Retinal pigment epithelial cell (primary cell): Measurements from ENCODE around the gene CYTH1.

Experiments used
- DNase-seq: peaks from one replicate; pipeline ENCODE4 v3.0.0-alpha.2; 2010; ENCODE audit warnings: low read depth
- H3K4me3 ChIP-seq: 2 replicates; pipeline ENCODE4 v1.5.1; 2011; ENCODE audit warnings: mild to moderate bottlenecking, low read length, control low read depth, moderate library complexity
- CTCF ChIP-seq: conservative IDR thresholded peaks from 2 replicates; pipeline ENCODE4 v1.5.1; 2011; ENCODE audit warnings: low read depth, low read length, control low read depth, inconsistent platforms

Gene CYTH1

GRCh38 chr17:78716292-78716691 lies 65.8 kb downstream of the CYTH1 start:
- H3K4me3 ChIP-seq: no peak overlapping the region
- DNase-seq: no peak
- no peak for TF ChIP-seq CTCF

GRCh38 chr17:78715876-78716275 lies 66.2 kb downstream of the CYTH1 start:
- no peak overlapping the region for H3K4me3 ChIP-seq
- TF ChIP-seq CTCF: no peak
- no peak for DNase-seq

GRCh38 chr17:78715000-78715771 lies 66.9 kb downstream of the CYTH1 start:
- no peak overlapping the region for H3K4me3 ChIP-seq
- DNase-seq: no peak
- TF ChIP-seq CTCF: no peak

- DNase-seq: no peak
- no peak for TF ChIP-seq CTCF
- H3K4me3 ChIP-seq: no peak overlapping the region
These were observed 67.5 kb downstream of the CYTH1 start for GRCh38 chr17:78714534-78714933.

GRCh38 chr17:78712043-78712442 lies 70.0 kb downstream of the CYTH1 start:
- no peak overlapping the region for H3K4me3 ChIP-seq
- no peak for TF ChIP-seq CTCF
- DNase-seq: no peak

GRCh38 chr17:78710607-78711006 lies 71.5 kb downstream of the CYTH1 start:
- TF ChIP-seq CTCF: no peak
- H3K4me3 ChIP-seq: no peak overlapping the region
- DNase-seq: no peak

GRCh38 chr17:78709751-78710181 lies 72.3 kb downstream of the CYTH1 start:
- no peak for TF ChIP-seq CTCF
- no peak overlapping the region for H3K4me3 ChIP-seq
- DNase-seq: no peak
